Trophoblast cell (in vitro differentiated cells and primary cell): ENCODE measurements around the gene UBE2E2.

Experiments
- DNase-seq, 2 donors: peaks; one replicate each; pipeline ENCODE4 v3.0.0-alpha.2; 2016
- H2AFZ ChIP-seq: 2 replicates; pipeline ENCODE4 v1.6.1; 2013; ENCODE audit warnings: low read length, moderate library complexity, mild to moderate bottlenecking; ENCODE audit not compliant: insufficient read depth, poor library complexity
- H2AK5ac ChIP-seq: 2 replicates; pipeline ENCODE4 v1.6.1; 2013; ENCODE audit warnings: mild to moderate bottlenecking, low read length
- H2BK120ac ChIP-seq: 2 replicates; pipeline ENCODE4 v1.6.1; 2013; ENCODE audit warnings: low read length, mild to moderate bottlenecking, moderate library complexity; ENCODE audit not compliant: insufficient read depth, poor library complexity
- H2BK12ac ChIP-seq: 2 replicates; pipeline ENCODE4 v1.6.1; 2013; ENCODE audit warnings: mild to moderate bottlenecking, low read length, moderate library complexity
- H2BK5ac ChIP-seq: 2 replicates; pipeline ENCODE4 v1.6.1; 2013; ENCODE audit warnings: low read length, low read depth, moderate library complexity, mild to moderate bottlenecking; ENCODE audit not compliant: poor library complexity
- H3K14ac ChIP-seq: 2 replicates; pipeline ENCODE4 v1.6.1; 2013; ENCODE audit warnings: mild to moderate bottlenecking, low read length
- H3K18ac ChIP-seq: 2 replicates; pipeline ENCODE4 v1.6.1; 2013; ENCODE audit warnings: mild to moderate bottlenecking, low read length
- H3K23ac ChIP-seq: 2 replicates; pipeline ENCODE4 v1.6.1; 2013; ENCODE audit warnings: low read length
- H3K27ac ChIP-seq: 2 replicates; pipeline ENCODE4 v1.5.1; 2013; ENCODE audit warnings: low read depth, mild to moderate bottlenecking, inconsistent platforms, low read length, moderate library complexity
- H3K27me3 ChIP-seq: 2 replicates; pipeline ENCODE4 v1.6.1; 2013; ENCODE audit warnings: inconsistent platforms, mild to moderate bottlenecking, low read length, moderate library complexity; ENCODE audit not compliant: insufficient read depth
- H3K36me3 ChIP-seq, 2 experiments: 1 replicate in 1 of 2; 2 replicates in 1 of 2; pipeline ENCODE4 v1.6.1; 2013; ENCODE audit warnings: low read length in 2 of 2, mild to moderate bottlenecking in 2 of 2, moderate library complexity in 1 of 2; ENCODE audit not compliant: insufficient read depth in 2 of 2, control insufficient read depth in 1 of 2
- H3K4ac ChIP-seq: 2 replicates; pipeline ENCODE4 v1.6.1; 2013; ENCODE audit warnings: low read depth, mild to moderate bottlenecking, low read length, moderate library complexity
- H3K4me1 ChIP-seq, 2 experiments: 1 replicate in 1 of 2; 2 replicates in 1 of 2; pipeline ENCODE4 v1.6.1; 2013; ENCODE audit warnings: low read length in 2 of 2, mild to moderate bottlenecking in 2 of 2, moderate library complexity in 1 of 2; ENCODE audit not compliant: insufficient read depth in 2 of 2, control insufficient read depth in 1 of 2
- H3K4me2 ChIP-seq: 2 replicates; pipeline ENCODE4 v1.6.1; 2013; ENCODE audit warnings: inconsistent platforms, mild to moderate bottlenecking, low read length, moderate library complexity
- H3K4me3 ChIP-seq: 2 replicates; pipeline ENCODE4 v1.5.1; 2013; ENCODE audit warnings: mild to moderate bottlenecking, low read depth, low read length, inconsistent platforms
- H3K79me1 ChIP-seq: one replicate; pipeline ENCODE4 v1.6.1; 2013; ENCODE audit warnings: low read length
- H3K79me2 ChIP-seq: 2 replicates; pipeline ENCODE4 v1.6.1; 2013; ENCODE audit warnings: low read length, mild to moderate bottlenecking; ENCODE audit not compliant: control insufficient read depth, insufficient read depth, poor library complexity
- H3K9ac ChIP-seq: 2 replicates; pipeline ENCODE4 v1.6.1; 2013; ENCODE audit warnings: mild to moderate bottlenecking, low read length
- H3K9me3 ChIP-seq: 2 replicates; pipeline ENCODE4 v1.6.1; 2013; ENCODE audit warnings: low read depth, mild to moderate bottlenecking, control low read depth, inconsistent platforms, low read length; ENCODE audit not compliant: insufficient read depth
- H4K12ac ChIP-seq: 2 replicates; pipeline ENCODE4 v1.6.1; 2013; ENCODE audit warnings: low read depth, mild to moderate bottlenecking, low read length, moderate library complexity
- H4K8ac ChIP-seq: 2 replicates; pipeline ENCODE4 v1.6.1; 2013; ENCODE audit warnings: low read depth, mild to moderate bottlenecking, low read length, moderate library complexity
- H4K91ac ChIP-seq: one replicate; pipeline ENCODE4 v1.6.1; 2013; ENCODE audit warnings: low read depth, mild to moderate bottlenecking, low read length, moderate library complexity
- WGBS: extraction: QIAGEN DNeasy Blood & Tissue Kit; methylation state at CpG from one replicate; pipeline ENCODE4 v1.1.7; 2013; ENCODE audit warnings: missing lambda C conversion rate; ENCODE audit not compliant: insufficient read length, insufficient coverage; ENCODE audit errors: extremely low coverage; 5-methylcytosine and 5-hydroxymethylcytosine counted together

Gene UBE2E2

GRCh38 chr3:23165571-23165970, 37.6 kb upstream of the UBE2E2 start:
- no peak overlapping the region for H4K91ac ChIP-seq
- H3K4ac ChIP-seq = no peak overlapping the region
- no peak overlapping the region for H3K27ac ChIP-seq
- H4K12ac ChIP-seq = no peak overlapping the region
- H3K4me2 ChIP-seq = no peak overlapping the region
- H3K23ac ChIP-seq = no peak overlapping the region
- no peaks in the 10 kb centered on the region for H3K27me3 ChIP-seq
- H3K9ac ChIP-seq = no peak overlapping the region
- no peak overlapping the region for H2BK5ac ChIP-seq
- no peak overlapping the region for H4K8ac ChIP-seq
- H2AFZ ChIP-seq = no peak overlapping the region
- no peak overlapping the region for H3K14ac ChIP-seq
- H3K36me3 ChIP-seq = no peaks in the 10 kb centered on the region
- H2AK5ac ChIP-seq = no peak overlapping the region
- DNase-seq = no peak
- H3K4me3 ChIP-seq = no peak overlapping the region
- H2BK12ac ChIP-seq = no peak overlapping the region
- H3K79me1 ChIP-seq = no peaks in the 10 kb centered on the region
- H3K18ac ChIP-seq = no peak overlapping the region
- no CpG with 5 or more reads among the region's 2 CpGs for WGBS
- H3K9me3 ChIP-seq = no peaks in the 10 kb centered on the region
- H3K79me2 ChIP-seq = no peaks in the 10 kb centered on the region
- no peak overlapping the region for H2BK120ac ChIP-seq
- H3K4me1 ChIP-seq = peaks cover 0 to 4% of the 10 kb centered on the region in 2 experiments

DNA sequence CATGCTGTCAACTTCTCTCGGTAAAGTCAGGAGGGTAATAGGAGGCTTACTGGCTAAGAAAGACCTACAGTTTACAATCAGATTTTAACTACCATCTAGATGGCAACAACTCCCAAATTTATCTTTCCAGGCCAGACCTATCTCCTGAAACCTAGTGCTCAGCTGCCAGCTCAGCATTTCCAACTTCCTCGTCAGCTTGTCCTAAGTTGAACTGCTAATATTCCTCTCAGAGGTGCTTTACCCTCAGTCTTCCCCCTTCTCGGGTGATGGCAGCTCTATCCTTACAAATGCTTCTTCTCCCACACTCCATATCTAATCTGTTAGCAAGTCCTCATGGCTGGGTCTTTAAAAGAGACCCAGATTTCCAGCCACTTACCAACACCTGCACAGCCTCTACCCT, 36.9 kb upstream of the UBE2E2 start:
- Histone ChIP-seq H3K4me2 (no peak overlapping the region), H2AK5ac (no peak overlapping the region), H4K12ac (no peak overlapping the region), H2BK5ac (no peak overlapping the region), H3K9me3 (no peaks in the 10 kb centered on the region), H3K9ac (no peak overlapping the region), H3K4me3 (no peak overlapping the region), H3K4ac (no peak overlapping the region), H3K79me1 (no peaks in the 10 kb centered on the region), H3K27ac (no peak overlapping the region), H2AFZ (no peak overlapping the region), H3K79me2 (no peaks in the 10 kb centered on the region), H4K8ac (no peak overlapping the region), H2BK120ac (no peak overlapping the region), H3K36me3 (no peaks in the 10 kb centered on the region), H2BK12ac (no peak overlapping the region), H4K91ac (no peak overlapping the region), H3K23ac (no peak overlapping the region), H3K18ac (no peak overlapping the region), H3K14ac (no peak overlapping the region), H3K4me1 (peaks cover 0 to 4% of the 10 kb centered on the region in 2 experiments), H3K27me3 (no peaks in the 10 kb centered on the region)
- no CpG with 5 or more reads among the region's 3 CpGs for WGBS
- no peak for DNase-seq

- H3K36me3 ChIP-seq = no peaks in the 10 kb centered on the region
- H3K27me3 ChIP-seq = no peaks in the 10 kb centered on the region
- no peak overlapping the region for H4K12ac ChIP-seq
- no peak overlapping the region for H3K27ac ChIP-seq
- no peak overlapping the region for H3K18ac ChIP-seq
- no peak overlapping the region for H3K23ac ChIP-seq
- H3K9me3 ChIP-seq = no peaks in the 10 kb centered on the region
- H2AFZ ChIP-seq = no peak overlapping the region
- no peak overlapping the region for H3K4ac ChIP-seq
- no peak overlapping the region for H3K9ac ChIP-seq
- no peak overlapping the region for H4K91ac ChIP-seq
- H2BK12ac ChIP-seq = no peak overlapping the region
- no peak overlapping the region for H3K4me2 ChIP-seq
- no CpG with 5 or more reads among the region's 1 CpG for WGBS
- no peaks in the 10 kb centered on the region for H3K79me1 ChIP-seq
- H3K79me2 ChIP-seq = no peaks in the 10 kb centered on the region
- H4K8ac ChIP-seq = no peak overlapping the region
- no peak overlapping the region for H2AK5ac ChIP-seq
- H3K4me3 ChIP-seq = no peak overlapping the region
- H2BK5ac ChIP-seq = no peak overlapping the region
- no peak overlapping the region for H3K14ac ChIP-seq
- H3K4me1 ChIP-seq = peaks cover 0 to 5% of the 10 kb centered on the region in 2 experiments
- peak in 1 of 2 donors; percentile 13 for DNase-seq
- H2BK120ac ChIP-seq = no peak overlapping the region
Observed at GRCh38 chr3:23166845-23167244, 36.3 kb upstream of the UBE2E2 start.

GRCh38 chr3:23169551-23169950, 33.6 kb upstream of the UBE2E2 start:
- Histone ChIP-seq H3K9me3 (no peaks in the 10 kb centered on the region), H3K4ac (no peak overlapping the region), H3K14ac (no peak overlapping the region), H2BK5ac (no peak overlapping the region), H3K4me2 (no peak overlapping the region), H3K4me1 (peaks cover 0 to 5% of the 10 kb centered on the region in 2 experiments), H4K8ac (no peak overlapping the region), H2BK120ac (no peak overlapping the region), H2AFZ (no peak overlapping the region), H4K91ac (no peak overlapping the region), H3K79me1 (no peaks in the 10 kb centered on the region), H3K27ac (no peak overlapping the region), H2BK12ac (no peak overlapping the region), H3K79me2 (no peaks in the 10 kb centered on the region), H2AK5ac (no peak overlapping the region), H4K12ac (no peak overlapping the region), H3K18ac (no peak overlapping the region), H3K27me3 (no peaks in the 10 kb centered on the region), H3K23ac (no peak overlapping the region), H3K9ac (no peak overlapping the region), H3K4me3 (no peak overlapping the region), H3K36me3 (no peaks in the 10 kb centered on the region)
- no CpG with 5 or more reads among the region's 5 CpGs for WGBS
- DNase-seq = no peak
